Stimulated activated CD4-positive, alpha-beta T cell treated with anti-CD3 and anti-CD28 coated beads, Interleukin-15, amount 100 ng/mL, for 48 hours (primary cell): ENCODE measurements around the gene RSPH10B2.
"Not testable (repeated sequence)": the region's sequence is repeated elsewhere in the genome, so short reads cannot be mapped to it uniquely, and the experiment has no call there.

Experiments
- DNase-seq, 2 donors: peaks; one replicate each; pipeline ENCODE4 v3.0.0-alpha.2; 2020; ENCODE audit warnings: low read depth in 2 of 2

RSPH10B2 gene

DNA sequence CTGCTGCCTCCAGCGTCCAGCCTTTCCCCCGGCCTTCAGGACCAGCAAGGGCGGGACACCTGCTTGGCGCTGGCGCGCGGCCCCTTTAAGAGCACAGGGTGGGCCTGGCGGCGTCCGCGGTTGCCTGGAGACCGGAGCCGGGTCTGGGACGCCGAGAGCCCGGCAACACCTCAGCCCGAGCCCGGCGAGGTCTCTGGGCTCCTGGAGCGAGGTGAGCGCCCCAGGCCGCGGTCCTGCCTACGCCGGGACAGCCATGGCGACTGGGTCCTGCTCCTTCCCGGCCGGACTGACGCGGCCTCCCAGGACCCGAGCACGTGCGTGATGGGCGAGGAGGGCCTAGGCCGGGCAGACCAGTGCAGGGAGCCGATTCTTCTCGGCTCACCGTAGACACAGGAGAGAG, at the start of gene RSPH10B2:
Gene RSPH10B2, plus strand, starts transcription at position 140 of the 400 bp plus-strand sequence. CDS start 3,575 bp downstream, outside the sequence.
- not testable (repeated sequence) for DNase-seq

DNA sequence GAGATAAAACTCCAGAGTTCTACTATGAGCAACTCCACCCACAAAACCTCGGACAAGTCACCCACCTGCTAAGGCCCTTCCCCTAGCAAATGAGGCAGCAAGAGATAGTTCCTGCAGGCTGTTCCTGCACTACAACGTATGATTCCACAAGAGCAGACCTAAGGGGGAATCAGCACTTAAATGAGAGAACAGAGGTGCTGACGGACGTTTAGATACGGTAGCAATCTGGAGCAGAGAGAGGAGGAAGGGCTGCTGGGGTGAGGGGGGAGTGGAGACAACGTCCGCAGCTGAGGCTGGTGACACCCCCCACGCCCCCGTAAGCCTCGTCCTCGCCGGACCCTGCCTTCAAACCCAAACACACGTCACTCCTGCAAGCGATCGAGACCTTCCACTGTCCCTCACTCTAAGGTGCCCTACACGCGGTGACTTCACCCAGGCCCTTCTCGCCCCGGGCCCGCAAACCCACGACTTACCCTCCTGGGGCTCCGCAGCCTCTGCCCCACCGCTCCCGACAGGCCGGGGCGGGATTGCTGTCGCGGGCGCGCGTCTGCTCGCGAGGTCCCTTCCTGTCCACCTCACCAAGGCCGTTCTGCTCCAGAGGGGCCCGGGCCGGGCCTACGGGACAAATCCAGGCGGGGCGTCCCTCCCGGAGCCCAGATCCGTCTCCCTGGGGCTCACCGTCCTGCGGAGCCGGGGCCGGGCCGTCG, 47.8 kb upstream of the RSPH10B2 start:
- peak in 1 of 2 donors; percentile 11 for DNase-seq

DNA sequence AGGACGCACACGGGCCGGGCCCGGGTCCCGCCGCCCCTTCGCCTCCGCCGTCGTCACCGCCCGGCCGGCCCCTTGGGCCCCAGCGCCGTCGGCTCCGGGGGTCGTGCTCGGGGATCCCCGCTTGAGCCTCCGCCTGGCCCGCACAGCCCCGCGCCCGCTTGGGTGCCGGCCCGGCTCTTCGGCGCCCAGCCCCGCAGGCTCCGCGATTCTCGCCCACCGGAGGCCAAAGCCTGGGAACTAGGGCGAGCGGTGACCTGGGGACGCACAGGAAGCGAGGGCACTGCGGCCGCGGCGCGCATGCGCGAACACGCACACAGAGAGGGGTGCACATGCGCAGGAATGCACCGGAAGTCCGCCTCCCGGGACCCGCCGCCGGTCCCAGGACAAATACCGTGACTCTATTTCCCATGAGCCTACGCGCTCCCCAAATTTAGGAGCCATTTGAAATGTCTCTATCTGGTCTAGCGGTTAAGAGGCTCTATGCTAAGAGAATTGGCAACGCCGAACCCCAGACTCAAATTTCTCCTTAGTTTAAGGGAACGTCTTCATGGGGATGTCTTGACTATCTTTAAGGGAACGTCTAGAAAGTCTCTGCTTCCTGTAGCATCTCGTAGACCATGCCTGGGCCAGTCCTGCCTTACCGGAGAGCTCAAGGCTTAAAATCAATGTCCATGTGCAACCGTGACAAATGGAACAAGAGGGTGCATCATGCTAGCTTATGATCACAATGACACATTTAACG, 47.1 kb upstream of the RSPH10B2 start, which contains the start of gene ZNF12:
Gene ZNF12, minus strand, starts transcription at position 282 of the 742 bp plus-strand sequence. CDS start 1,774 bp downstream, outside the sequence.
- DNase-seq, result peak; percentile 93 to 94

DNA sequence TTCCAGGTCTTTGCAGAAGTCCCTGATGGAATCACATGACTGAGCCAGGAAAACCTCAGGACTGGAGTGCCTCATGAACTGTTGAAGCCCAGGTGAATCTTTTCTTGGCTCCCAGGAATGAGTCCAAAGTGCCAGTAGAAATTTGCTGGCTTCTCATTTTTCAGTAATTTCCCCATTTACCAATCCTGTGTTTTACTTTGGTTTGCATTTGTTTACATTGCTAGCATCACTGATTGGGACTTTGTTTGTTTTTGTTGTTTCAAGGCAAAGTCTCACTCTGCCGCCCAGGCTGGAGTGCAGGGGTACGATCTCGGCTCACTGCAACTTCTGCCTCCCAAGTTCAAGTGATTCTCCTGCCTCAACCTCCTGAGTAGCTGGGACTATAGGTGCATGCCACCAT, 45.6 kb upstream of the RSPH10B2 start:
- no peak for DNase-seq

DNA sequence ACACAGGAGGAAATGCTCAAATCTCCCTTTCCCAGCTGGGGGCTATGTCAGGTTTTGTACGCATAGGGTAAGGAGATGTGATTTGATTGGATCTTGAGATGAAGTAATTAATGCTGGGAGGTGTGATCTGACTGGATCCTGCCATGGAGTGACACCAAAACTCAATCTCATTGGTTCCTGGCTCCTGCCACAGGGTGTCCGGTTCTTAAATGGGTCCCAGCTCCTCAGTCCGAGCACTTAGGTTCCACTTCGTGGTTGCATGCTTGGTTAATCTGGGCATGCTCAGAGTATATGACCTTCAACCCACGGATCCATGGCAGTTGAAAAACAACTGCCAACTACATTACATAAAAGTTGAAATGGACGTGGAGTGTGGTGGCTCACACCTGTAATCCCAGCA, 44.1 kb upstream of the RSPH10B2 start:
- DNase-seq, result no peak

DNA sequence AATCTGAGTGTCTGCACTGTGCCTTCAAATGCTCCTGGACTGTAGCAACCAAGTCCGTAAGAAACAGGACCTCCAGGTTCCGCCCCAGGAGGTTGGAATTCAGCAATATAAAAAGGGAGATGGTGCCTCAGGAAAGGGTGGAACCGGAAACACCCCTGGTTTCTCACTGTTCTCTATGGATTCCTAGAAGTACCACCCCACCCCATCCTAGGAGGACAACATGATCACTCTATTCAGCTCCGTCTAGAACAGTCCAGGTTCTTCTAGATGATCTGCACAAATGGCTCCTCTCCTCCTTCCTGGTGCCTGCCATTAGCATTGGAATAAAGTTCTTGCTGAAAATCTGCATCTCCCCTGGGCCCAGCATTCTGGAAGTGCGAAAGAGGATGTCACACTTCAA, 39.5 kb upstream of the RSPH10B2 start:
- no peak for DNase-seq

DNA sequence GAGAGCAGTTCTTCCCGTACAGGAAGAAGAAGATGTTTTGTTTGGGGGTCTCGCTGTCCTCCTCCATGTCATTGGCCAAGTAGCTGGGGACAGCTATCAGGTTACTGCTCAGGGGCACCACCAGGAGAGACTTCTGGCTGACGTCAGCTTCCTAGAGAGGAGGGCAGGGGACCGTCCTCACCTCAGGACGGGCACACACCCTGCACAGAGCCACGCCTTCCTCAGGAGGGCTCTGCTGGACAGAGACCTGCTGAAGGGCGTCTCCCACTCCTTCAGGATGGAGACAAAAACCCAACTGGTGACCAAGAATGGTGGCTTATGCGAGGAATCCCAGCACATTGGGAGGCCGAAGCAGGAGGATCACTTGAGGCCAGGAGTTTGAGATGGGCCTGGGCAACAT, 38.0 kb upstream of the RSPH10B2 start:
- not testable (repeated sequence) for DNase-seq

DNA sequence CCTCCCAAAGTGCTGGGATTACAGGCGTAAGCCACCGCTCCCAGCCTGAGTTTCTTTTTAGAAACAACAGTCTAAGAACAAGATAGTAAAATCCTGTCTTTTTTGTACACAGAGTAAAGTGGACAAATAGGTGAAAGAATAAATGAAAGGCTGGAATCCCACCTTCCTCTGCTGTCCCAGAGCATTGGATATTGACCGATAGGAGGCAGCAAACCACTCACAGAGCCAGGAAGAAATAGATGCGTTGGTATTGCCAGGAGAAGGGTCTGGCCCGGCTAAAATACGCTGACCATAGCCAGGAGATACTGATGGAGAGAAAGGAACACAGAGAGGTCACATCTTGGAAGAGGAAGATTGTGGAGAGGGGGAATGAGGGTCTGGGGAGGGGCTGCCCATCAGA, 35.8 kb upstream of the RSPH10B2 start:
- no peak for DNase-seq

DNA sequence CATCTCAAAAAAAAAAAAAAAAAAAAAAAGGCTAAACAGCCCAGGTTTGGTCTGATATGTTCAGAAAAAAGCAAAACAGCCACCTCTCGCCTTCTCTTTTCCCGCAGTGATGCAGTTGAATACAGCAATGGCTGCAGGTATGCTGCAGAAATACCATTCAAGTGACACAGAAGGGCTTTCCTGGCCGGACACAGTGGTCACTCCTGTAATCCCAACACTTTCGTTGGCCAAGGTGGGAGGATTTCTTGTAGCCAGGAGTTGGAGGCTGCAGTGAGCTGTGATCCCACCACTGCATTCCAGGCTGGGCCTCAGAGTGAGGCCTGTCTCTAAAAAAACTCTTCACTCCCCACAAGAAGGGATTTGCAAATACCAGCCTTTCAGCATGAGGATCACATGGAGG, 29.6 kb upstream of the RSPH10B2 start:
- DNase-seq, result not testable (repeated sequence)

DNA sequence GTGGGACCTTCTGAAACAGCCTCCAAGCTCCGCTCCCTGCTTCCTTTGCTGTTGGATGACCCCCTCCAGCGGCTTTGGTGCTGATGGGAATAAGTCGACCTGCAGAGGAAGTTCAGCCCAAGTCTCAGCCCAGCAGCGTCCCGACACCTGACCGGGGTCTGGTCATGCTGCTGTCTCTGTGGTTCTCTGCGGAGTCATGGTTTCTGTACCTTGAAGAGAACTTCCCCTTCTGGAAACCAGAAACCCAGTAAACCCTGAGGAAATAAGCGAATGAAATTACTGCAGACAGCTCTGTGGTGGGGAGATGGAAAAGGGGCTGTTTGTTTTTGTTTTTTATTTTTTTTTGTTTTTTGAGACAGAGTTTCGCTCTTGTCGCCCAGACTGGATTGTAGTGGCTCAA, 28.9 kb upstream of the RSPH10B2 start:
- DNase-seq, result no peak

DNA sequence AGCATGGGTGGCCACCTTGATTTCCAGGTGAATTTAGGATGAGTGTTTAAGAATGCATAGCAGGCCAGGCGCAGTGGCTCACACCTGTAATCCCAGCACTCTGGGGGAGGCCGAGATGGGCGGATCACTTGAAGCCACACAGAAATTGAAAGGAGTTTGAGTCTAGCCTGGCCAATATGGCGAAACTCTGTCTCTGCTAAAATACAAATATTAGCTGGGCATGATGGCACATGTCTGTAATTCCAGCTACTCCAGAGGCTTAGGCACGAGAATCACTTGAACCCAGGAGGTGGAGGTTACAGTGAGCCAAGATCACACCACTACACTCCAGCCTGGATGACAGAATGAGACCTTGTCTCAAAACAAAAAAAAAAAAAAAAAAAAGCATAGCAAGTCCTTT, 27.6 kb upstream of the RSPH10B2 start:
- DNase-seq, result not testable (repeated sequence)

DNA sequence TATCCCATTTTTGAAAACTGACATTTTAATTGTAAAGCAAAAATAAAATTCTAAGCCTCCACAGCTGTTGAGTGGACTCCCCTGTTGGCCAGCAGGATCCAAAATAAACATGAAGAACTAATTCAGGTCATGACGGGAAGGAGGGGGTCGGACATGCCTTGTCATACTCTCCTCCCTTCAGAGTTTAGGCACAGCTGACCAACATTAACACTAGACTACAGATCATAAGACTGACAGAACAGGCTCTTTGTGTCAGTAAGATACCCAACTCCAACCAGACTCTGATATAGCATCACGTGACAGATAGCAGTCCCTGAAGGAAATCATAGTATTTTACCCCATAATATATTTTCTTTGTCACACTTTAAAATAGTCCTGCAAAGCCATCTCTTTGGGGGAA, 26.2 kb upstream of the RSPH10B2 start:
- no peak for DNase-seq

DNA sequence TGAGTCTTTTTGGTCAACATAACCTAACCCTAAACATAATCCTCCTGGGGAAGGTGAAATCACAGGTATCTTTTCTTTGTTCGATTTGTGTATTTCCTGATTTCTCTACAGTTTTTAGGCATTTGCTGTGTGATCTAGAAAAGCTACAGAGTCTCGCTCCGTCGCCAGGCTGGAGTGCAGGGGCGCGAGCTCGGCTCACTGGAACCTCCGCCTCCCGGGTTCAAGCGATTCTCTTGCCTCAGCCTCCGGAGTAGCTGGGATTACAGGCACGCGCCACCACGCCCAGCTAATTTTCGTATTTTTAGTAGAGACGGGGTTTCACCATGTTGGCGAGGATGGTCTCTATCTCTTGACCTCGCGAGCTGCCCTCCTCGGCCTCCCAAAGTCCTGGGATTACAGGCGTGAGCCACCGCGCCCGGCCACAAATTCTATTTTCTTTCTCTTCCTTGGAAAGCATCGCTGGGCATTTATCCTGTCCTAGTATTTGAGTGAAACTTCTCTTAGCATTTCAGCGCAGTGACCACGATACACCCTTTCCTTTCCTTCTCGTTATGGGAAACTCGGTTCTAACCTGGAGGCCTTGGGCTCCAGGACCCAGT, 24.9 kb upstream of the RSPH10B2 start:
- not testable (repeated sequence) for DNase-seq

DNA sequence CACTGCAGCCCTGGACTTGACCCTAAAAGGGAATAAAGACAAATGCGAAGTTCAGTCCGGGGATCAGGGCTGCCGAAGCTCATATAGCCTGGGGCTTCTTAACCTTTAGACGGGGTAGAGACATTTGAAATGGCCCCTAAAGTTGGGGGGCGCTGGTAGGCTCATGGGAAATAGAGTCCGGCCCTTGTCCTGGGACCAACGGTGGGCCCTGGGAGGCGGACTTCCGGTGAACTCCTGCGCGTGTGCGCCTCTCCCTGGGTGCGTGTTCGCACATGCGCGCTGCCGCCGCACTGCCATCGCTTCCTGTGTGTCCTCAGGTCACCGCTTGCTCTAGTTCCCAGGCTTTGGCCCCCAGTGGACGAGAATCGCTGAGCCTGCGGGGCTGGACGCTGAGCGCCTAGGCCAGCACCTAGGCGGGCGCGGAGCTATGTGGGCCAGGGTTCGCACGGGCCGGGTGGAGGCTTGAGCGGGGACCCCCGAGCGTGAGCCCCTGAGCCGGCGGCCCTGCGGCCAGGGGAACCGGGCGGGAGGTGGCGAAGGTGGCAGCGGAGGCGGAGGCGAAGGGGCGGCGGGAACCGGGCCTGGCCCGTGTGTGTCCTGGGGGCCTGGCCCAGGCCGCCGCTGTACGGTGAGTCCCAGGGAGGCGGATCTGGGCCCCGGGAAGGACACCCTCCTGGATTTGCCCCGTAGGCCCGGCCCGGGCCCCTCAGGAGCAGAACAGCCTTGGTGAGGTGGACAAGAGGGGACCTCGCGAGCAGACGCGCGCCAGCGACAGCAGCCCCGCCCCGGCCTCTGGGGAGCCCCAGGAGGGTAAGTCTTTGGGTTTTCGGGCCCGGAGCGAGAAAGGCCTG, 24.2 kb upstream of the RSPH10B2 start:
- DNase-seq, result peak; percentile 68 to 75

DNA sequence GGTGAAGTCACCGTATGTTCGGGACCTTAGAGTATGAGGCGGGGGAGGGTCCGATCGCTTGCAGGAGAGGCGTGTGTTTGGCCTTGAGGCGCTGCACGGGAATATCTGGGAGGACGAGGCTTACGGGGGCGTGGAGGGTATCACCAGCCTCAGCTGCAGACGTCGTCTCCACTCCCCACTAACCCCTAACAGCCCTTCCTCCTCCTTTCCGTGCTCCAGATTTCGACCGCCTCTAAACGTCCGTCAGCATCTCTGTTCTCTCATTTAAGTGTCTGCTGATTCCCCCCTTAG, 23.6 kb upstream of the RSPH10B2 start:
- no peak for DNase-seq

DNA sequence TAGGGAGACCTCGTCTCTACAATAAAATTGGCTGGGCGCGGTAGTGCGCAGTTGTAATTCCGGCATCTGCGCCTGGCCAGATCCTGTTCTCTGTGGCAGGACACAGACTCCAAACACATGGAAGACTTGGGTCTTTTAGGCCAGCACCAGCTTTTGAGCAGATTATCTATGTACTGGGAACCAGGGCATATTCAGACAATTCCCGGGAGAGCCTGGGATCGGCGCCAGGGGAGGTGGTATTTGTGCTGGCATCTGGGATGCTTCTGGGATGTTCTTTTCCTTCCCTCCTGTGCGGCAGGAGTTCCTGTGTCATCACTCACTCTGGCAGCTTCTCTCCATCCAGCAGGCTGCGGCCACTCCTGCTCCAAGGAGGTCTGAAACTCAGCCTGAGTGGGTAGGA, 15.5 kb upstream of the RSPH10B2 start:
- DNase-seq, result not testable (repeated sequence)

DNA sequence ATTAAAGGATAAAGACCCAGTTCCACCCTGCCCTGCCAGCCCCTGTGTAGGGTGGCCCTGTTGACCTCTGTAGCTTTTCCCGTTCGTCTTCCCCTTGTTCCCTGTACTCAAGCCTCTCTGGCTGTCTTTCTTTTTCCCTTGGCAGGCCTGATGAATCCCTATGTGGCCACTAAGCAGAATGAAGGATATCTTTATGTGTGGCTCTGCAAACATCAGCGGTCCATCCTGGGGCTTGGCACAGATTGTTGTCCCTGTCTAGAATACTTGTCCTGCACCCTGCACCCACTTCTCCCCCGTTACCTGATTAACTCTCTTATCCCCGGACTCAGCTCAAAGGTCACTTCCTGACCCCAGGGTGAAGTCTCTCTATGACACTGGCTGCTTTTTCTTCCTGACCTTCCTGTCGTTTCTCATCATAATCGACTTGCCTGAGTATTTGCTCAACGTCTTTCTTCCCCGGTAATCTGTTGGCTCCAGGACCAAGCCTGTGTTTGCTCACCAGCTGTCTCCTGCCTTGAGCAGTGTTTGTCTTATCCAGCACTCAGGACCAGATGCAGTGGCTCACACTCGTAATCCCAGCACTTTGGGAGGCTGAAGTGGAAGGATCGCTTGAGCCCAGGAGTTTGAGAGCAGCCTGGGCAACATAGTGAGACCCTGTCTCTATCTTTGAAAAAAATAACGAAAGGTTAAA, 9.3 kb upstream of the RSPH10B2 start:
- DNase-seq, result not testable (repeated sequence)

DNA sequence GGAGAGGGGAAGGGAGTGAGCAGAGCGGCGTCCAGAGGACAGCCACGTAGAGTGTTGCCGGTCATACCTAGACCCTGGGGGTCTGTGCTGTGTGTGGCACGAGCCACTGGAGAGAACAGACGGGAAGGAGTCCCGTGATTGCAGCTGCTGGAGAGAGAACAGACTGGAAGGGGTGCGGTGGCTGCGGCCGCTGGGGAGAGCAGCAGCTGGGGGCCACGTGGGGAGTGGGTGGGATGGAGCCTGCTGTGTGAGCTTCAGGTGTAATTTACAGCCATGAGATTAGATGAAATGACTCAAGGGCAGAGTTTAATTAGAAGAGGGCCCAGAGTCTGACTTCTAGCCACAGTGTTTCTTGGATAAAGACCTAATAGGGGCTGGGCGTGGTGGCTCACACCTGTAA, 4.6 kb upstream of the RSPH10B2 start:
- DNase-seq, result not testable (repeated sequence)

DNA sequence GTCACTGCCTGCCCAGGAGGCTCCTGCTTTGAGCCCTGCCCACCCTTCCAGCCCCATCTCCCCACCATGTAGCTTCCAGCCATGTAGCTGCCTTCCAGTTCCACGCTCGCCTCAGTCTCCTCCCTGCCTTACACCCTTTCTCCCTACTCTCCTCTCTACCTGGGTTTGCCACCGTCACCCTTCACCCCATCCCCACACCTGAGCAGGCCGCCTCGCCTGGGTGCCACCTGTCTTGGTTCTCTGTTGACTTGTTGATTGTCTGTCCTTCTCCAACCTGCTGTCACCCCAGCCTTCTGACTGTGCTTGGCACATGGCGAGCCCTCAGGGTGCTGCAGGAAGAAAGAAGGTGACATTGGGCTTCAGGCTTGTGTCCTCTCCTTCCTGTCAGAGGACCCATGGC, 3.7 kb upstream of the RSPH10B2 start:
- DNase-seq, result not testable (repeated sequence)

DNA sequence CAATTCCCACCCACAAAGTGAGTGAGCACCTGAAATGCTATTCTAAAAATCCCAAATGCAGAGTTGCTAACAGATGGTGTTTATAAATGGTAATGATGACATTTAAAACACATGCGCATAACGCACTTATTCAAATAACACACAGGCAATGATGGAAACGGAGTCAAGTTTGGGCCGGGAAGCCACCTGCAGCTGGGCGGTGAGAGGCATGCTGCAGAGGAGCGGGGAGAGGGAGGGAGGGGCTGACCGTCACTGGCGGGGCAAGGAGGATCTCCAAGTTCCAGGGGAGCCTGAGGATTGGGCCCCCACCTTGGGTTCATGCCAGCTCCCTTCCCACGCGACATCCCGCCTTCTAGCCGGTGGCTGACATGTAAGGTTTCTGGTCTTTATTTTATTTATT, 7.3 kb downstream of the RSPH10B2 start:
- DNase-seq, result not testable (repeated sequence)

DNA sequence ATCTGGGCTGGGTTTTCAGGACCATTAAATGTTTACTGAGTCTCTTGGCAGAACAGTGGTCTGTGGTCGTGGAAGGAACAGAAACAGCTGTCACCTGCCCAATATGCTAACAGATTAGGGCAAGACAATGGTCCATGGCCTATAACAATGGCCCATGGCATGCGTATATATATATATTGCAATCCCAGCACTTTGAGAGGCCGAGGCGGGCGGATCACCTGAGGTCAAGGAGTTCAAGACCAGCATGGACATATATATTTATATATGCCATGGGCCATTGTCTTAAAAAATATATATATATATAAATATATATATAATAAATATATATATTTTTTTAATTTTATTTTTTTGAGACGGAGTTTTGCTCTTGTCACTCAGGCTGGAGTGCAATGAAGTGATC, 27.7 kb downstream of the RSPH10B2 start:
- DNase-seq, result not testable (repeated sequence)
